Measurements from ENCODE around the gene PLCB1.

The PLCB1 gene

DNA sequence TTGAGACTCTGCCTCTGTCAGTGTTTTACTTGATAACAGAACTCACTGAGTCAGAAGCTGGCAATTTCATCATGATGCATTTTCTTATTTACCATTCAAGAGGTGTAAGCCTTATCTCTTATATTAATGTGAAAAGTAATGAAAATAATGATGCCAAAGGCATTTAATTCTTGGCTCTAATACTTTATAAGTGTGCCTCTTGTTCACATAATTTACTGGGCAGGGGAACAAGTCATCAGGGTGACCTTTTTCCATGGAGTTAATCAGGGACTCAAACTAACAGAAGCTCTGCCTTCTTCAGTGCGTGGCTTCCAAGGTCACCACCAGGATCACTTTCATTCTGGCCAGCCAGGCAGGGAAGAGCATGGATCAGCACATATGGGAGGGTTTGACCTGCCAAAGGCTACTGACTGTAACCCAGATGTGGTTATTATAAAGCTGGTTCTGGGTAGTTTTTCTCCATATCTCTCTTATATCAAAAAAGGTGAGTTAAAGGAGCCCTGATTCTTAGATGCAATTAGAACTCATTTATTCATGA is 5.2 kb upstream of the PLCB1 start:
- Histone ChIP-seq H3K9me3 (ENCODE audit: severe bottlenecking) (no peaks in the 10 kb centered on the region), H3K27me3 (ENCODE audit: insufficient read depth, low read depth, severe bottlenecking) (no peaks in the 10 kb centered on the region), H3K4me3 (ENCODE audit: low read depth, low read length) (no peak overlapping the region), H3K36me3 (no peaks in the 10 kb centered on the region), H3K27ac (no peak overlapping the region)
- no peak for DNase-seq
- TF ChIP-seq, protein P1, sequence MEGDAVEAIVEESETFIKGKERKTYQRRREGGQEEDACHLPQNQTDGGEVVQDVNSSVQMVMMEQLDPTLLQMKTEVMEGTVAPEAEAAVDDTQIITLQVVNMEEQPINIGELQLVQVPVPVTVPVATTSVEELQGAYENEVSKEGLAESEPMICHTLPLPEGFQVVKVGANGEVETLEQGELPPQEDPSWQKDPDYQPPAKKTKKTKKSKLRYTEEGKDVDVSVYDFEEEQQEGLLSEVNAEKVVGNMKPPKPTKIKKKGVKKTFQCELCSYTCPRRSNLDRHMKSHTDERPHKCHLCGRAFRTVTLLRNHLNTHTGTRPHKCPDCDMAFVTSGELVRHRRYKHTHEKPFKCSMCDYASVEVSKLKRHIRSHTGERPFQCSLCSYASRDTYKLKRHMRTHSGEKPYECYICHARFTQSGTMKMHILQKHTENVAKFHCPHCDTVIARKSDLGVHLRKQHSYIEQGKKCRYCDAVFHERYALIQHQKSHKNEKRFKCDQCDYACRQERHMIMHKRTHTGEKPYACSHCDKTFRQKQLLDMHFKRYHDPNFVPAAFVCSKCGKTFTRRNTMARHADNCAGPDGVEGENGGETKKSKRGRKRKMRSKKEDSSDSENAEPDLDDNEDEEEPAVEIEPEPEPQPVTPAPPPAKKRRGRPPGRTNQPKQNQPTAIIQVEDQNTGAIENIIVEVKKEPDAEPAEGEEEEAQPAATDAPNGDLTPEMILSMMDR (IDR thresholded peaks at IDR 0.05; ENCODE audit: low read depth, low read length): no peak

DNA sequence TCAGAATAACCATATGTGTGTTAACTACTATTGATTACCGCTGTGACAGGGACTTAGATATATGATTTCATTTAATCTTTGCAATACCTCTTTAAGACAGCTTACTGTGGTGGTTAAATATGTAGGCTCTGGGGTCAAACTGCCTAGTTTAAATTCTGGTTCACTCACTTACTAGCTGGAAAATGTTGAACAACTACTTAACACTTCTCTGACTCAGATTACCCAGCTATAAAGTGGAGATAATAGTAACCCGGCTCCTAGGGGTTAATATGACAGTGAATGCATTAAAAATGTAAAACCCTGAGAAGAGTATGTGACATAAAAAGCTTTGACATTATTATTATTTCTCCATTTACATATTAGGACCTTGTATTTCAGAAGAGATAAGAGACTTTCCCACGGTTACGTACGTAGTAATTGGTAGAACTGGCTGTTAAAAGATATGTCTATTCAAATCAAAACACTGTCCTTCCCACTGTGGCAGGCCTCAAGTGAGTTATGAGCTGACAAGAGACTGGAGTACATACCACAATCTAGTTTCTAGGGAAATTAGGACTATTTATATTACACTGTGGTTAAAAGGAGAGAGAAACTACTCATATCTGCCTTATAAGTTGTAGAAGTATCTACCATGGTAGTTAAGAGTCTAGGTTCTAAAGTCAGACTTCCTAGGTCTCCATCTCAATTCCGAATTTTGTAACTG is 4.4 kb upstream of the PLCB1 start:
- Histone ChIP-seq H3K4me3 (ENCODE audit: low read depth, low read length) (no peak overlapping the region), H3K36me3 (no peaks in the 10 kb centered on the region), H3K9me3 (ENCODE audit: severe bottlenecking) (no peaks in the 10 kb centered on the region), H3K27me3 (ENCODE audit: insufficient read depth, low read depth, severe bottlenecking) (peaks cover 2% of the 10 kb centered on the region), H3K27ac (no peak overlapping the region)
- TF ChIP-seq, protein P1 (IDR thresholded peaks at IDR 0.05; ENCODE audit: low read depth, low read length): no peak
- no peak for DNase-seq

DNA sequence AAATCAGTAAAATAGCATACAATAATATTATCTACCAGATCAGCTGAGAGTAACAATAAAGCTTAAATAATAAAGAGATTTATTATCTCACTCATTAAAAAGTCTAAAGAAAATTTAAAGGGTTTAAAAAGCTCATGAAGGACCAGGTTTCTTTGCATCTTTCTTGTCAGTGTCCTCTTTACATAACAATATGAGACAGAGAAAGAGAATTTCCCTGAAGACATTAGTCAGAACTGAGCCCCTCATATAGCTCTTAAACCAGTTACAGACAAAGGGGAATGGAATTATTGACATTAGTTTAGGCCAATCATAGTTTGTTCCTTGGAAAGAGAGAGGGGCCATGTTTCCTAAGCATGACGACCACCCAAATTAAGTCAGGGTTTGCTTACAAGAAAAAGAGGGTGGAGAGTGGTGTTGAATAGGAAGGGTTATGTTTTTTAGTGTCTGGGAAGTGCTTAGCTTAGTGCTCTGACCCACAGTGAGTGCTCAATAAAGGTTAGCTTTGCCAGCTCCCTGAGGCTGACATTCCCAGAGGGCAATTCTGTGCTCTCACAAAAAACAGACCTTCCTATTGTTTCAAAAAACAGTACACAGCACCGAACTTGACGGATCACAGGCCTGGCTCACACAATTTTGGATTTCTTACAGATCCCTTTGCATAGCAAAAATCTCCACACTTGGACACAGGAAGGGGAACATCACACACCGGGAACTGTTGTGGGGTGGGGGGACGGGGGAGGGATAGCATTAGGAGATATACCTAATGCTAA is 3.6 kb upstream of the PLCB1 start:
- TF ChIP-seq, protein P1 (IDR thresholded peaks at IDR 0.05; ENCODE audit: low read depth, low read length): no peak
- Histone ChIP-seq H3K4me3 (ENCODE audit: low read depth, low read length) (no peak overlapping the region), H3K36me3 (no peaks in the 10 kb centered on the region), H3K27me3 (ENCODE audit: insufficient read depth, low read depth, severe bottlenecking) (peaks cover 9% of the 10 kb centered on the region), H3K27ac (no peak overlapping the region), H3K9me3 (ENCODE audit: severe bottlenecking) (no peaks in the 10 kb centered on the region)
- no peak for DNase-seq

DNA sequence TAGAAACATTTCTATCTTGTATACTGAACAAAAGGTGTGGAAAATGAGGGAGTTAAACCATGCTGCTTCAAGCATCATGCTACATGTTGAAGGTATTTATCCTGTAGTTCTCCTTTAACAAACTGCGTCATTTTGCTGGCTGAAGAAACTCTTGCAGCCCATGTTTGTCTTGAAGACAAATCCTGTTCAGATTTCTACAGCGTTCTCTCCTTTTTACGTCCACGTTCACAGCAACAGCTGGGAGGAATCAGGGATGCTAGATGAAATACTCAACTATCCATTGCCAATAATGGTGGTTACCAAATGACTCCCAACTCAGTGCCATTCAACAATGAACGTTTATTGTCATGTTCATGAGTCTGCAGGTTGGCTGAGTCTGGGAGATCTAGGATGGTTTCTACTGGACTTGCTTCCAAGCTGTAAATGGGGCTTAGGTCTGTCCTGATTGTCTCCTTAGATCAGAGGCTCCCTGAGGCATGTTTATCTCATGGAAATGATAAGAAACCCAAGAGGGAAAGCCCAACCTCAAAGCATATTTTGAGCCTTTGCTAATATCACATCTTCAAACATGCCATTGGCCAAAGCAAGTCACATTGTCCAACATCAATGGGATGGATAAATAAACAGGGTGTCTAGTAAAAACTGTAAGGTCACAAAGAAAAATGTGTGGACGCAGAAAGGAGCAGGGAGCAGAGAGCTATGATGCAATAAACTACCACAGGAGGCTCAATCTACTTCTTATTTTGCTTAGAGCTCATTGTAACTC is 2.7 kb upstream of the PLCB1 start:
- no peak for DNase-seq
- TF ChIP-seq, protein P1 (IDR thresholded peaks at IDR 0.05; ENCODE audit: low read depth, low read length): no peak
- Histone ChIP-seq H3K36me3 (no peaks in the 10 kb centered on the region), H3K9me3 (ENCODE audit: severe bottlenecking) (no peaks in the 10 kb centered on the region), H3K4me3 (ENCODE audit: low read depth, low read length) (no peak overlapping the region), H3K27ac (no peak overlapping the region), H3K27me3 (ENCODE audit: insufficient read depth, low read depth, severe bottlenecking) (peaks cover 9% of the 10 kb centered on the region)

DNA sequence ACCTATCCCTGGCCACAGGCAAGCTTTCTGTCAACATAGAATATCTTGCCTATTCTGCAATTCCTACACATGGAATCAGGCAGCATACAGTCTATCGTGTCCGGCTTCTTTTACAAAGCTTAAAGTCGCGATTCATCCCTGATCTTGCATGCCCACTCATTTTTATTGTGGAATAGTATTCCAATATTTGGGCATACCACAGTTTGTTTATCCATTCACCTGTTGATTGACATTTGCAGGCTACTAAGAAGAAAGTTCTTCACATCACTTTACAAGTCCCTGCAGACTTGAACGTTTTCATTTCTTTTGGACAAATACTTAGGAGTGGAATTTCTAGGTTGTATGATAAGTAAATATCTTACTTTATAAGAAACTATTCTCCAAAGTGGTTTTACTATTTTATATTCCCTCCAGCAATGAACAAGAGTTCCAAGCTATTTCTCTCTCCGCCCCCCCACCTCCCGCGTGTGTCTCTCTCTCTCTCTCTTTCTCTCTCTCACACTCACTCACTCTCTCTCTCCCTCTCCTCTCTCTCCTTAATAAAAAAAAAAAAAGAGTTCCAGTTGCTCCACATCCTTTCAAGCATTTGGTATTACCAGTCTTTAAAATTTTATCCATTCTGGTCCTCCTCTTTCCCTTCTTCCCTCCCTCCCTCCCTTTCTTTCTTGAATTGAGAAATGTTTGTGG is 1.1 kb upstream of the PLCB1 start:
- Histone ChIP-seq H3K4me3 (ENCODE audit: low read depth, low read length) (no peak overlapping the region; the same call in 1 of the 2 replicates), H3K27ac (no peak overlapping the region), H3K27me3 (ENCODE audit: insufficient read depth, low read depth, severe bottlenecking) (peaks cover 9% of the 10 kb centered on the region), H3K36me3 (no peaks in the 10 kb centered on the region), H3K9me3 (ENCODE audit: severe bottlenecking) (no peaks in the 10 kb centered on the region)
- DNase-seq: no peak
- TF ChIP-seq, protein P1 (IDR thresholded peaks at IDR 0.05; ENCODE audit: low read depth, low read length): no peak
